Naive thymus-derived CD8-positive, alpha-beta T cell (primary cell): ENCODE data around the gene SLC38A5. TPM values are rescaled to one million over a fixed set of nuclear protein-coding genes. Genes with fewer than 3 reads are reported as not detected.

Source experiments
- ATAC-seq, 2 donors: fragments of 150-1000 bp; cut with Tn5 transposase in 1 of 2; sonication (Bioruptor Pico), chemical (Tn5 transposase) in 1 of 2; 1 replicate in 1 of 2; 2 replicates in 1 of 2; pipeline ENCODE4 v1.10.0; 2021; ENCODE audit warnings: mild to moderate bottlenecking in 2 of 2, moderate library complexity in 2 of 2
- POLR2A ChIA-PET: fragments of 350-600 bp; sonication (Branson Sonifier 250); formaldehyde crosslinking; loops from one replicate; lab custom pipeline; 2021; ENCODE audit warnings: antibody characterized with exemption; lab: Charles Lee
- DNase-seq, 10 donors: peaks; one replicate each; pipeline versions ENCODE4 v3.0.0 to v3.0.0-alpha.2; 2020 to 2022
- H3K27ac Mint-ChIP-seq, 10 donors: one replicate each; pipeline ENCODE4 v1.8.0; 2020 to 2022; ENCODE audit warnings: mild to moderate bottlenecking in 10 of 10, mixed read lengths in 10 of 10, moderate library complexity in 4 of 10, inconsistent platforms in 1 of 10
- H3K27me3 Mint-ChIP-seq, 5 donors: one replicate each; pipeline ENCODE4 v1.8.0; 2021 to 2022; ENCODE audit warnings: mixed read lengths in 5 of 5
- H3K36me3 Mint-ChIP-seq, 3 donors: one replicate each; pipeline ENCODE4 v1.8.0; 2020 to 2022; ENCODE audit warnings: mixed read lengths in 3 of 3, mild to moderate bottlenecking in 2 of 3, inconsistent platforms in 1 of 3
- H3K4me1 Mint-ChIP-seq, 4 donors: one replicate each; pipeline ENCODE4 v1.8.0; 2021 to 2022; ENCODE audit warnings: mixed read lengths in 4 of 4
- H3K4me3 Mint-ChIP-seq, 10 donors: one replicate each; pipeline ENCODE4 v1.8.0; 2020 to 2022; ENCODE audit warnings: mild to moderate bottlenecking in 10 of 10, mixed read lengths in 10 of 10, moderate library complexity in 6 of 10, inconsistent platforms in 1 of 10
- H3K9me3 Mint-ChIP-seq, 9 donors: one replicate each; pipeline ENCODE4 v1.8.0; 2020 to 2022; ENCODE audit warnings: mixed read lengths in 9 of 9, mild to moderate bottlenecking in 3 of 9, inconsistent platforms in 1 of 9, moderate library complexity in 1 of 9
- polyA plus RNA-seq, 3 donors: library from polyadenylated mRNA; unstranded; fragments of 300-500 nt; fragmentation: Illumina TruSeq; gene quantifications; one replicate each; pipeline ENCODE4 v1.2.3, GENCODE V29; 2021
- total RNA-seq, 8 experiments: library from RNA in 2 of 8; stranded (reverse) in 2 of 8; gene quantifications; one replicate each; pipeline ENCODE4 v1.2.3 and lab custom pipeline; 2021 to 2026

Gene SLC38A5
- total and polyA plus RNA-seq, 5 experiments from 2014 or later, result 11.9 to 18.6 (median 17.0) TPM

DNA sequence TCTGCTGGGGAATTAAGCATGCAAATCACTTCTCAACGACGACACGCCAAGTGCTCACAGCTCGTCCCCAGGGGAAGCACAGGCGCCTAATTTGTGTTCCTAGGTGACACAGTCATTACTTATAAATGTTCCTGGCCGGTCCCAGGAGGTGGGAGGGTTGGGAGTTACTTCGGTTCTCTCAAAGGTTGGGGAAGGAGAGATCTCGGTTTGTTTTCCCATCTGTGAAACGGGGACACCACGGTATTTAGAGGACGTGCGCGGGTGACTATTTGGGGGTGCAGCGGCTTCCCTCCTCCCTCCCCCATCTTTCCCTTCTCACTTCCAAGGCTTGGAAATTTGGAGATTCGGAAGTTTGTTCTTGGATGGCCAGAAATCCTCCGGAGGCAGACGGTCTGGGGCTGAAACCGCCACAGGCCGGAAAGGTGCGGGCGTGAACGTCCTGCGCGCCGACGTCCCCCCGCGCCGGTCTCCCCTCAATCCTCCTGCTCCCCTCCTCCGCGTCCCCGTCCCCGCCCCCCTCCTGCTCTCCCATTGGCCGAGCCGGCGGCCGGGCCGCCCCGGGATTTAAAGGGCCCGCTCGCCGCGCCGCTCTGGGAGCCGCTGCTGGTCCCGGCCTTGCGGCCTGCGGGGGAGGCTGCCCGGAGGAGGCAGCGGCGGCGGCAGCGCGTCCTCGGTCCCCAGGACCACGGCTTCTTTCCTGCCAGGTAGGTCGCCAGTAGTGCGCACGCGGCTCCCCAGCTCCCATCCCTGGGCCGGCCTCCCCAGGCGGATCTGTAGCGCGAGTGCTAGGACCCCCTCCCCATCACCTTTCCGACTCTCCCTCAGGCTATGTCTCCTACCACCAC is 38.6 kb upstream of the SLC38A5 start, which contains the start of gene PORCN:
PORCN (plus strand) TSS at position 593 of the 845 bp plus-strand sequence. CDS start 829 bp downstream, outside the sequence.
- peaks cover 13 to 31% (median 22%) of the 10 kb centered on the region in 4 donors for H3K4me1 Mint-ChIP-seq
- POLR2A ChIA-PET, result interaction anchor here (0.8 to 1.7 kb wide), 4 partner anchors 28 to 65 kb away, joined by 3 to 6 read pairs (median 4); partner anchors contain the start of genes RBM3 and TBC1D25
- H3K4me3 Mint-ChIP-seq, result peak within 1 kb of the TSS; percentile 86 to 96 (median 88)
- H3K27ac Mint-ChIP-seq, result peak within 1 kb of the TSS; percentile 83 to 96 (median 92)
- DNase-seq (peak; percentile 61 to 89 (median 71)), ATAC-seq (peak; percentile 94 to 96)
- H3K27me3 Mint-ChIP-seq, result no peaks in the 10 kb centered on the region
- no peaks in the 10 kb centered on the region for H3K9me3 Mint-ChIP-seq
- no peaks in the 10 kb centered on the region for H3K36me3 Mint-ChIP-seq

DNA sequence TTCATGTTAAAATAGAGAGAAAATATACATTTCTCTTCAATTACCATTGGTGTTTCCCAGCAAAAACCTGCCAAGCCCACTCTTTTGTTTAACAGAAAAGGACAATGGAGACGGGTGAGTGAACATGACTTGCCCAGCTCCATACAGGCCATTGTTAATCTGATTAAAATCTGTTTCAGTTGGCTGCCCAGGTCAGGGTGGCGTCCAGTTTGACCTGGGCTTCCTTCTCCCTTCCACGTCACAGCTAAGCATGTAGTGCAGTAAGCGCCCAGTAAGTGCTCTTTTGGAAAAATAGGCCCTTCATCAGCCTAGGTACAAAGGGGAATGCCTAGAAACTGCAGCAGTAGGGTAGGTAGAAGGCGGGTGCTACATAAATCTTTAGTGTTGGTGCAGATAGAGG is 37.2 kb upstream of the SLC38A5 start:
- POLR2A ChIA-PET, result interaction anchor here (0.6 to 1.4 kb wide), 2 partner anchors 26 to 35 kb away, joined by 3 to 5 read pairs; no protein-coding TSS in a partner anchor
- no peak for ATAC-seq
- no peaks in the 10 kb centered on the region for H3K27me3 Mint-ChIP-seq
- H3K27ac Mint-ChIP-seq, result peak overlapping the region in 3 of 10 donors; percentile 11 to 73 (median 60)
- peaks cover 13 to 28% (median 22%) of the 10 kb centered on the region in 4 donors for H3K4me1 Mint-ChIP-seq
- DNase-seq, result no peak
- no peaks in the 10 kb centered on the region for H3K36me3 Mint-ChIP-seq
- H3K4me3 Mint-ChIP-seq, result peak overlapping the region in 6 of 10 donors; percentile 8 to 84 (median 59)
- H3K9me3 Mint-ChIP-seq, result no peaks in the 10 kb centered on the region

DNA sequence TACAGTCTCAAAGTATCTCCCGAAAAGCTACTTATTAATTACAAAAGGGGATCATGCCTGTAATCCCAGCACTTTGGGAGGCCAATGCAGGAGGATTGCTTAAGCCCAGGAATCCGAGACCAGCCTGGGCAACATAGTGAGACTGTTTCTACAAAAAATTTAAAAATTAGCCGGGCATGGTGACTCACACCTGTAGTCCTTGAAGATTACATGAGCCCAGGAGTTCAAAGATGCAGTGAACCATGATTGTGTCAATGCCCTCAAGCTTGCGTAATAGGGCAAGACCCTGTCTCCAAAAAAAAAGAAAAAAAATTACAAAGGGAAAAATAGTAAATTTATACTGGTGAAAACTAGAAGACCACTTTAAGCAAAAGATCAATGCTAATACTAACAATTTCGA is 35.4 kb upstream of the SLC38A5 start:
- no peak for DNase-seq
- no peak overlapping the region for H3K4me3 Mint-ChIP-seq
- peaks cover 5 to 16% (median 13%) of the 10 kb centered on the region in 4 donors for H3K4me1 Mint-ChIP-seq
- no peaks in the 10 kb centered on the region for H3K27me3 Mint-ChIP-seq
- H3K36me3 Mint-ChIP-seq, result no peaks in the 10 kb centered on the region
- no peak for ATAC-seq
- no peak overlapping the region for H3K27ac Mint-ChIP-seq
- POLR2A ChIA-PET, result no interaction called here
- H3K9me3 Mint-ChIP-seq, result no peaks in the 10 kb centered on the region

DNA sequence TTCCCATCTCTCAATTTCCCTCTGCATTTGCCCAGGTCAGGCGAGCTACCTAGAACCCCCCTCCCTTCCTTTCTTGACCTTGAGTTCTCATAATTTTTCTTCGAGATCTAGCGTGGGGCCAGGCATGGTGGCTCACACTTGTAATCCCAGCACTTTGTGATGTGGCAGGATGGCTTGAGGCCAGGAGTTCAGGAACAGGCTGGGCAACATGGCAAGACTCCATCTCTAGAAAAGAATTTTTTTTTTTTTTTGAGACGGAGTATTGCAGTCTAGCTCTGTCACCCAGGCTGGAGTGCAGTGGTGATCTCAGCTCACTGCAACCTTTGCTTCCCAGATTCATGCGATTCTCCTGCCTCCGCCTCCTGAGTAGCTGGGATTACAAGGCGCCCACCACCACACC is 34.2 kb upstream of the SLC38A5 start:
- Mint-ChIP-seq H3K36me3 (no peaks in the 10 kb centered on the region), H3K27me3 (no peaks in the 10 kb centered on the region), H3K4me3 (no peak overlapping the region), H3K27ac (no peak overlapping the region), H3K9me3 (no peaks in the 10 kb centered on the region), H3K4me1 (peaks cover 0 to 9% (median 4%) of the 10 kb centered on the region in 4 donors)
- ATAC-seq (no peak), DNase-seq (no peak)
- POLR2A ChIA-PET, result interaction anchor here (0.7 kb wide), 1 partner anchor 856 kb away, joined by 3 read pairs; no protein-coding TSS in a partner anchor

DNA sequence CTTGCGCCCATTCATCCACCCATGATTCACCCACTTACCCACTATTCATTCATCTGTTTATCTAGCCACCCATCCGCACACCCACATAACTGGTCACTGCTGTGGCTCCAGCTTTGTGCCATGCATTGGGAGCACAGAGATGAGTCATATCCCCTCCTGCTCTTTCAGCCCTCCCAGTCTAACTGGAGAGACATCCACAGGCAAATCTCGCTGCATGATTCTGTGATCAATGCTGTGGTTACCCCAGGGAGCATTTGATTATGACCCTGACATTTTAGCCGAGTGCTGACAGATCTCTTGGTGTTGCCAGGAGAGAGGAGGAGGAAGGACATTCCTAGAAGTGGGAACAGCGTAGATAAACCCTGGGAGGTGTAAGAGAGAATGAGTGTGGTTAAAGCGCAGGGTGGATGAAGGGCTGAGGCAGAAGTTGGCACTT is 28.3 kb upstream of the SLC38A5 start:
- POLR2A ChIA-PET, result no interaction called here
- no peaks in the 10 kb centered on the region for H3K27me3 Mint-ChIP-seq
- ATAC-seq (no peak), DNase-seq (no peak)
- H3K4me3 Mint-ChIP-seq, result no peak overlapping the region
- H3K36me3 Mint-ChIP-seq, result no peaks in the 10 kb centered on the region
- no peaks in the 10 kb centered on the region for H3K4me1 Mint-ChIP-seq
- no peak overlapping the region for H3K27ac Mint-ChIP-seq
- H3K9me3 Mint-ChIP-seq, result no peaks in the 10 kb centered on the region

DNA sequence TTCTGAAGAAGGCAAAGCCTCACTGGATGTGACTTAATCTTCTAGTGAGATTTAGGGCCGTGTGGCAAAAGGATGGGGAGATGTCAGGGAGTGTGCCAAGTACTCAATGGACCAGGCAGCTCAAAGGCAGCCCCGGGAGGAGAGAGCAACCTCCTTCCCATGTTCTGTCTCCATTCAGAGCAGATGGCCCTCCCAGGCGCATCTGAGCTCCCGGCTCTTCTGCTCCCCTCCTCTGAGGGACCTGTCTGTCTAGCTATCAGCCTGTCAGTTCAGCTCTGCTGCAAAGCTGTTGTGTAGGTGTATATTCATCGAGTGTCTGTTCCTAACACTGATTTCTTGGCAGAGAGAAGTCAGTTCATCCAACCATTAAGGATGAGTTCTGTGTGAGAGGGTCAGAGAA is 27.8 kb upstream of the SLC38A5 start:
- Mint-ChIP-seq H3K27me3 (no peaks in the 10 kb centered on the region), H3K9me3 (no peaks in the 10 kb centered on the region)
- POLR2A ChIA-PET, result no interaction called here

DNA sequence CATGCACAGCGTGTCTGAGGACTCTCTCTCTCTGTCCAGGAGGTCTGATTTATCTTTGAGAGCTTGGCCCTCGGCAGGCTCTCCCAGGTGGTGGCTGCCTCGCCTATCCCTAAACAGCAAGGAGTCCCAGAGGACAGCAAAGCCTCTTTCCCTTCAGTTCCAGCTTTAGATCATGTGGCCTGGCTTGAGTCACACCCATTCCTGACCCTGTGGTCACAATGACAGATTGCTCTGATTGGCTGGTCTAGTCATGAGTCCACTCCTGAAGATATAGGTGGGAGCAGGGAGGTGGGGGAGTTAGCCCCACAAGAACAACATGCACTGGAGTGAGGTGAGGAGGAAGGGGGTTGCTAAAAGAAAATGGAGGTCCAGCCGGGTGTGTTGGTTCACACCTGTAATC is 26.6 kb upstream of the SLC38A5 start:
- Mint-ChIP-seq H3K27ac (no peak overlapping the region), H3K4me3 (no peak overlapping the region), H3K9me3 (no peaks in the 10 kb centered on the region), H3K4me1 (no peaks in the 10 kb centered on the region), H3K36me3 (no peaks in the 10 kb centered on the region), H3K27me3 (no peaks in the 10 kb centered on the region)
- POLR2A ChIA-PET, result no interaction called here
- DNase-seq (no peak), ATAC-seq (no peak)

More for the DNA sequence above, 27.8 kb upstream of the SLC38A5 start:
- ATAC-seq (no peak), DNase-seq (no peak)
- no peak overlapping the region for H3K4me3 Mint-ChIP-seq
- no peaks in the 10 kb centered on the region for H3K36me3 Mint-ChIP-seq
- no peak overlapping the region for H3K27ac Mint-ChIP-seq
- no peaks in the 10 kb centered on the region for H3K4me1 Mint-ChIP-seq

DNA sequence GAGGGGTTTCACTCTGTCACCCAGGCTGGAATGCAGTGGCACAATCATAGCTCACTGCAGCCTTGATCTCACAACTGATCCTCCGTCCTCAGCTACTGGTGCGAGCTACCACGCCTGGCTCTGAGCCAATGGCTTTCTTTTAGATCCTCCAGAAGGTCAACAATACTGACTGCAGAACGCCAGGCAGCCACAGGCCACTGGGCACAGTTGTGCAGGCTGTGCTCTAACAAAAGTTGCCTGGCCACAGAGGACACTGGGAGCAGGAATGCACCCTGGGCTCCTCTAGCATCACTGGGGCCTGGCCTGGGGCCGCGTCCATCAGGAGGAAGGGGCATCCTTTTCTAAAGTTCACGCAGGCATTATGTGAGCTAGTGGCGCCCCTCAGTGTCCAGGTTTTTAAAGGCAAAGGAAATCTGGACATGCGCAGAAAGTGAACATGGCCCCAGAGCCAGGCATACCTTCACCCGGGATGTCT is 23.9 kb upstream of the SLC38A5 start:
- no peaks in the 10 kb centered on the region for H3K36me3 Mint-ChIP-seq
- no peaks in the 10 kb centered on the region for H3K27me3 Mint-ChIP-seq
- H3K4me3 Mint-ChIP-seq, result no peak overlapping the region
- ATAC-seq, result no peak
- POLR2A ChIA-PET, result no interaction called here
- no peak for DNase-seq
- H3K27ac Mint-ChIP-seq, result no peak overlapping the region
- no peaks in the 10 kb centered on the region for H3K9me3 Mint-ChIP-seq
- no peaks in the 10 kb centered on the region for H3K4me1 Mint-ChIP-seq

DNA sequence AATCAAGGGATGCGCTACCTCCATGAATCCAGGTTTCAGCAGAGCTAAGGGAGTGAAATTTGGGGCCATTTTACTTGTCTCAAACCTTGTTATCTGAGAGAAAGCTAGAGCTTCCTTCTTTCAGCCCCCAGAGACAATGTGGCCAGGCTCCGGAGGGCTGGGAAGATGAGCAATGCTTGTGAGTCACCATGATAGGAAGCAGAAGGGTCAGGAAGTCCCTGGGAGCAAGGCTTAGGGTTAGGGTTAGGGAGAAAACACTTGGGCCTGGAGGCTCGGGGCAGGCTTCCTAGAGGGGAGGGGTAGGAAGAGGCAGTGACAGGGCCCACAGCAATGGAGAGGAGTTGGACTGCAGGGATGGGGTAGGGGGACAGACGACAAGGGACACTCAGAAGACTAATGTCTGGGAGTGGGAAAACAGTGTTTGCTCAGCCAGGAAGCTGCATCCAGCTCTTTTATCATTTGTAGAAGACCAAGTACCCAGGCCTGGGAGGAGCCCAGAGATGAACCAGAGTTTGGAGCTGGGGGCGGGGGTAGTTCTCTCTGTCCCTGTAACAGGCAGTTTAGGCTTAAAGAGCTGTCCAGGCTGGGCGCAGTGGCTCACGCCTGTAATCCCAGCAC is 22.3 kb upstream of the SLC38A5 start:
- Mint-ChIP-seq H3K27me3 (no peaks in the 10 kb centered on the region), H3K9me3 (no peaks in the 10 kb centered on the region), H3K4me1 (peaks cover 0 to under 1% (median 0%) of the 10 kb centered on the region in 4 donors), H3K4me3 (no peak overlapping the region), H3K36me3 (peaks cover 0 to 2% (median 0%) of the 10 kb centered on the region in 3 donors), H3K27ac (no peak overlapping the region)
- DNase-seq (no peak), ATAC-seq (no peak)
- POLR2A ChIA-PET, result no interaction called here

DNA sequence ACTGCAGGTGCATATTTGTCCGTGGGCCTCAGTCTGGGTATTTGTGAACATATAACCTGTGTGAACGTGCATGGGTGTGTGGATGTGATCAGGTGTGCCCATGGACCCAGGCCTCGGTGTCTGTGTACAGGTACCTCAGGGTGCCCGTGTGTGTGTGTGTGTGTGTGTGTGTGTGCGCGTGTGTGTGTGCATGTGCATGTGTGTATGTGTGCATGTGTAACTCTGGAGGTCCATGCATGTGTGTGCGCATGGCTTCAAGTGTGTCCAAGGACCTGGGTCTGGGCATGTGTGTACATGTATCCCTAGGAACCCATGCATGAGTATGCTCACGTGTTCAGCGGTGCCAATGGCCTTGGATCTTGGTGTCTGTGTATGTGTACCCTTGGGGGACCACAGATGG is 21.7 kb upstream of the SLC38A5 start:
- ATAC-seq, result no peak
- POLR2A ChIA-PET, result no interaction called here
- Mint-ChIP-seq H3K27me3 (no peaks in the 10 kb centered on the region), H3K4me3 (no peak overlapping the region), H3K27ac (no peak overlapping the region), H3K9me3 (no peaks in the 10 kb centered on the region), H3K4me1 (peaks cover 0 to 3% (median 0%) of the 10 kb centered on the region in 4 donors), H3K36me3 (peaks cover 0 to 2% (median 0%) of the 10 kb centered on the region in 3 donors)
- no peak for DNase-seq

DNA sequence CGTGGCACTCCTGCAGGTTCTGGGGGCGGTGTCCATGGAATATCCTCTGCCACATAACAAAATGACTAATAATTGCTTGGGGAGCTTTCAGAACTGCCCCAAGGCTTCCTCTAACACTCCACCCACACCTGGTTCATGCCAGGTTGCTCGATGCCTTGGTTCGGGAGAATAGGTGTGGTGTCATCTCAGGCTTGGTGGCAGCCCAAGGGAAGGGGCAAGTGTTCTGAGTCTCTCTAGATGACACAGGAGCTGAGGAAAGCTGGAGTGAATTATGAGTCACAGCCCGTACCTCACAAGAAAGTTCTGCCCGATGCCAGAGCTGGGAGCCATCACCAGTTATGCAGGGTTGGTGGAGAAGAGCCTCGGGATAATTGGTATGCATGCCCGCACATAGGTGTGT is 20.6 kb upstream of the SLC38A5 start:
- POLR2A ChIA-PET, result no interaction called here
- H3K9me3 Mint-ChIP-seq, result no peaks in the 10 kb centered on the region
- ATAC-seq, result no peak
- peaks cover 0 to 6% (median 0%) of the 10 kb centered on the region in 3 donors for H3K36me3 Mint-ChIP-seq
- no peaks in the 10 kb centered on the region for H3K27me3 Mint-ChIP-seq
- no peak overlapping the region for H3K27ac Mint-ChIP-seq
- DNase-seq, result no peak
- H3K4me3 Mint-ChIP-seq, result no peak overlapping the region
- peaks cover 0 to 3% (median 0%) of the 10 kb centered on the region in 4 donors for H3K4me1 Mint-ChIP-seq

DNA sequence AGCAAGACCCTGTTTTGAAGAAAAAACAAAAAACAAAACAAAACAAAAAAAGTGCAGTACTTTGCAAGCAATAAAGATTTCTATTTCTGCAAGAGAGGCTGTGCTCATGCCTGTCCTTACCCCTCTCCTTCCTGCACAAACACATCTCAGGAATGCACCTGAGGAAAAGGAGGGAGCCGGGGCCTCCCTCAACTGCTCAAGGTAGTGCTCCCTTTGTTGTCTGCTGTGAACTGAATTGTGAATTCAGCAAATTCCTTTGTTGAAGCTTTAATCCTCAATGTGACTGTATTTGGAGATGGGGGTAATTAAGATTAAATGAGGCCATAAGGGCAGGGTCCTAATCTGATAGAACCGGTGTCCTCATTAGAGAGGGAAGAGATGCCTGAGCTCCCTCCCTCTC is 19.8 kb upstream of the SLC38A5 start:
- H3K27ac Mint-ChIP-seq, result no peak overlapping the region
- POLR2A ChIA-PET, result no interaction called here
- H3K9me3 Mint-ChIP-seq, result no peaks in the 10 kb centered on the region

DNA sequence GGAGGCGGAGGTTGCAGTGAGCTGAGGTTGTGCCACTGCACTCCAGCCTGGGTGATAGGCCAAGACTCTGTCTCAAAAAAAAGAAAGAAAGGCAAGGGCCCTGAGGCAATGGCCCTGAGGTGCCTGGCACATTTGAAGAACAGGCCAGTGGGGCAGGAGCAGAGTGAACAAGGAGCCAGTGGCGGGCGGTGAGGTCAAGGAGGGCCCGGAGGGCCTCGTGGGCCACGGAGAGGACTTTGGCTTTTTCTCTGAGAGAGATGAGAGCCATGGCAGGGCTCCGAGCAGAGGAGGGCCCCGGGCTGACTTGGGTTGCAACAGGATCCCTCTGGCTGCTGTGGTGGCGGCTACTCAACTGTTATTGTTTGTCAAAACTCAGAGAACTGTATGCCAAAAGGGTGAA is 19.2 kb upstream of the SLC38A5 start:
- Mint-ChIP-seq H3K36me3 (peaks cover 0 to 11% (median 0%) of the 10 kb centered on the region in 3 donors), H3K27ac (no peak overlapping the region), H3K9me3 (no peaks in the 10 kb centered on the region), H3K27me3 (no peaks in the 10 kb centered on the region), H3K4me3 (no peak overlapping the region), H3K4me1 (peaks cover 0 to 3% (median 0%) of the 10 kb centered on the region in 4 donors)
- POLR2A ChIA-PET, result no interaction called here
- no peak for DNase-seq
- no peak for ATAC-seq

More for the DNA sequence above, 19.8 kb upstream of the SLC38A5 start:
- H3K36me3 Mint-ChIP-seq, result peaks cover 0 to 6% (median 0%) of the 10 kb centered on the region in 3 donors
- ATAC-seq, result no peak
- no peak for DNase-seq
- H3K4me3 Mint-ChIP-seq, result no peak overlapping the region
- no peaks in the 10 kb centered on the region for H3K27me3 Mint-ChIP-seq
- H3K4me1 Mint-ChIP-seq, result peaks cover 0 to 3% (median 0%) of the 10 kb centered on the region in 4 donors
